H1 (cell line): ENCODE results near the gene SLC5A10. TPM values are rescaled to one million over a fixed set of nuclear protein-coding genes. Genes with fewer than 3 reads are reported as not detected.

Experiments
- ATF2 ChIP-seq: IDR thresholded peaks from 2 replicates; pipeline ENCODE4 v1.6.1; 2012; ENCODE audit warnings: low read length, inconsistent platforms
- CBX5 ChIP-seq: fragments of 300-800, 300-1000 bp; sonication (generic); IDR thresholded peaks from 2 replicates; pipeline ENCODE4 v1.7.1; 2016; ENCODE audit warnings: antibody characterized with exemption, low read length, low read depth
- CEBPB ChIP-seq: IDR thresholded peaks from 2 replicates; pipeline ENCODE4 v1.6.1; 2012; ENCODE audit warnings: low read depth, low read length
- CREB1 ChIP-seq: IDR thresholded peaks from 2 replicates; pipeline ENCODE4 v1.6.1; 2012; ENCODE audit warnings: inconsistent platforms
- CTCF ChIP-seq, 3 experiments: IDR thresholded peaks; 1 replicate in 2 of 3; 2 replicates in 1 of 3; pipeline versions ENCODE4 v1.5.1 to v1.6.1; 2011; ENCODE audit warnings: low read length in 3 of 3, mild to moderate bottlenecking in 3 of 3, inconsistent platforms in 2 of 3, low read depth in 1 of 3, moderate library complexity in 1 of 3; ENCODE audit not compliant: insufficient read depth in 1 of 3; ENCODE audit errors: control extremely low read depth in 1 of 3
- EP300 ChIP-seq, 2 experiments: IDR thresholded peaks; 1 replicate in 1 of 2; 2 replicates in 1 of 2; pipeline ENCODE4 v1.6.1; 2011 to 2012; ENCODE audit warnings: low read depth in 2 of 2, low read length in 2 of 2, mild to moderate bottlenecking in 2 of 2, borderline replicate concordance in 1 of 2, inconsistent platforms in 1 of 2, moderate library complexity in 1 of 2
- HDAC6 ChIP-seq: IDR thresholded peaks from one replicate; pipeline ENCODE4 v1.7.1; 2012; ENCODE audit warnings: low read depth, mild to moderate bottlenecking, inconsistent platforms, low read length, moderate library complexity
- JUND ChIP-seq: IDR thresholded peaks from 2 replicates; pipeline ENCODE4 v1.6.1; 2011; ENCODE audit warnings: mild to moderate bottlenecking, improper control_type of control experiment, low read length
- MAX ChIP-seq: IDR thresholded peaks from 2 replicates; pipeline ENCODE4 v1.6.1; 2012; ENCODE audit warnings: inconsistent platforms
- TCF12 ChIP-seq: IDR thresholded peaks from 2 replicates; pipeline ENCODE4 v1.6.1; 2011; ENCODE audit warnings: low read depth, mild to moderate bottlenecking, low read length
- TEAD4 ChIP-seq: IDR thresholded peaks from 2 replicates; pipeline ENCODE4 v1.6.1; 2012; ENCODE audit warnings: low read depth, low read length, inconsistent platforms, mixed read lengths
- polyA plus RNA-seq, 7 experiments: library from polyadenylated mRNA; depleted of rRNA in 3 of 7; stranded (reverse) in 5 of 7; unstranded in 2 of 7; fragments of >200 nt in 5 of 7; fragments of 200-250 nt in 2 of 7; gene quantifications; 1 replicate in 5 of 7; 2 replicates in 1 of 7; 4 replicates in 1 of 7; pipeline versions ENCODE4 v1.2.1 to v1.2.3, GENCODE V29; 2011 to 2013; ENCODE audit warnings: missing spikeins in 2 of 7, mixed read lengths in 2 of 7
- total RNA-seq: library from RNA; stranded (reverse); fragmentation: NEBNext Ultra II Directional; extraction: Animal tissue kit (Norgen Biotek cat#: 25700); gene quantifications from 2 replicates; pipeline ENCODE4 v1.2.1, GENCODE V29; 2021

The SLC5A10 gene
- total and polyA plus RNA-seq, 2 of the 8 experiments (the other 6 are each of a cell fraction or from before 2014, with no cell fraction given): 0.05 to 0.11 TPM

DNA sequence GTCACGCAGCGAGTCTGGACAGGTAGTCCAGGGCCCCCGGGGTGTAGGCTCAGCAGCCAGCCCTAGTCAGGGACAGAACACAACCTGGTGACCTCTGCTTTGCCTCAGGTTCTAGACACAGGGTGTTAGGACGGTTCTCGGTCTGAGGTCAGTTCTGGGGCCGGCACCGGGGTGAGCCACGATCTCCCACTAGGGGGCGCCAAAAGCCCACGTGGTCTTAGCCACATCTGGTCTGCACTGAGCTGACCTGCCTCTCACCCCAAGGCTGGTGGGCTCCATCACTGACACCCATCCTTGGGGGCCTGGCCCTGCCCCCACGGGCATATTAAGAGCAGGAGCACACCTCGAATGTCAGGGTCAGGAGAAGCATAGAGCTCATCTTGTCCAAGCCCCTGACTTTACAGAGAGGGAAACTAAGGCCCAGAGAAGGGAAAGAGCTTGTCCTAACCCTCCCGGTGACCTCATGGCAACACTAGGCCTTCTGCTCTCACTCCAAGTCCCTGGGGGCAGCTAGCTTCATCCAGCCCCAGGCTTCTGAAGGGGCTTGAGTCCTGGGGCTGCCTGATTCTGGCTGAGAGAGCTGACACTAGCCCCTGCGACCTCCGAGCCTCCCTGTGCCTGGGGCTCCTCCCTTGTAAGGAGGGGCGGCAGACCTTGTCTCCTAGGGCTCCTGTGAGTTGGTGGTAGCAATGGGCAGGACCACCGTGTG is 9.0 kb downstream of the SLC5A10 start (continued):
- no peak for TF ChIP-seq ATF2
- no peak for TF ChIP-seq CREB1
- no peak for TF ChIP-seq CEBPB
- TF ChIP-seq EP300 (IDR thresholded peaks at IDR 0.05; ENCODE audit: borderline replicate concordance in 1 of 2, low read depth in 2 of 2, low read length in 2 of 2): no peak
- TF ChIP-seq TEAD4: no peak
- TF ChIP-seq CBX5: no peak
- no peak for TF ChIP-seq HDAC6
- 0 out of 2 replicates have a peak, but pooled peaks have one; percentile 25 for TF ChIP-seq JUND
- TF ChIP-seq MAX: peak; percentile 87
- no peak for TF ChIP-seq TCF12
- peak; percentile 93 to 95 (median 94) for TF ChIP-seq CTCF (IDR thresholded peaks at IDR 0.05; ENCODE audit: control extremely low read depth in 1 of 3, insufficient read depth in 1 of 3, low read depth in 1 of 3, low read length in 3 of 3)
